Measurements from ENCODE around the gene LLGL2.

GRCh38 chr17:75601057-75601987 lies 75.8 kb downstream of the LLGL2 start:
- no peak for TF ChIP-seq POLR2A (IDR thresholded peaks at IDR 0.05)
- TF ChIP-seq CTCF (IDR thresholded peaks at IDR 0.05): peak; percentile 54 to 79 (median 62)

Data from thyroid gland (tissue), 4 donors.